Panc1 (cell line): Measurements from ENCODE around the gene MRPL41.

Experiments
- POLR2AphosphoS5 ChIP-seq: IDR thresholded peaks from 2 replicates; pipeline ENCODE4 v1.6.1; 2012; ENCODE audit warnings: mild to moderate bottlenecking, low read depth, low read length, moderate library complexity
- TCF7L2 ChIP-seq: IDR thresholded peaks from 2 replicates; pipeline ENCODE4 v1.6.1; 2011; ENCODE audit warnings: mild to moderate bottlenecking, low read depth, low read length, inconsistent platforms
- TF ChIP-seq, protein P1 (sequence below): fragments of 450-650 bp; IDR thresholded peaks from 2 replicates; pipeline ENCODE4 v1.5.1; 2017; ENCODE audit warnings: mild to moderate bottlenecking

GRCh38 chr9:137543237-137543963, 8.3 kb upstream of the MRPL41 start:
- TF ChIP-seq, protein P1, sequence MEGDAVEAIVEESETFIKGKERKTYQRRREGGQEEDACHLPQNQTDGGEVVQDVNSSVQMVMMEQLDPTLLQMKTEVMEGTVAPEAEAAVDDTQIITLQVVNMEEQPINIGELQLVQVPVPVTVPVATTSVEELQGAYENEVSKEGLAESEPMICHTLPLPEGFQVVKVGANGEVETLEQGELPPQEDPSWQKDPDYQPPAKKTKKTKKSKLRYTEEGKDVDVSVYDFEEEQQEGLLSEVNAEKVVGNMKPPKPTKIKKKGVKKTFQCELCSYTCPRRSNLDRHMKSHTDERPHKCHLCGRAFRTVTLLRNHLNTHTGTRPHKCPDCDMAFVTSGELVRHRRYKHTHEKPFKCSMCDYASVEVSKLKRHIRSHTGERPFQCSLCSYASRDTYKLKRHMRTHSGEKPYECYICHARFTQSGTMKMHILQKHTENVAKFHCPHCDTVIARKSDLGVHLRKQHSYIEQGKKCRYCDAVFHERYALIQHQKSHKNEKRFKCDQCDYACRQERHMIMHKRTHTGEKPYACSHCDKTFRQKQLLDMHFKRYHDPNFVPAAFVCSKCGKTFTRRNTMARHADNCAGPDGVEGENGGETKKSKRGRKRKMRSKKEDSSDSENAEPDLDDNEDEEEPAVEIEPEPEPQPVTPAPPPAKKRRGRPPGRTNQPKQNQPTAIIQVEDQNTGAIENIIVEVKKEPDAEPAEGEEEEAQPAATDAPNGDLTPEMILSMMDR: no peak
- TF ChIP-seq POLR2AphosphoS5: no peak
- TF ChIP-seq TCF7L2: no peak
